Transverse colon (tissue), 3 donors: ENCODE measurements around the gene RBM19.

Experiments
- CTCF ChIP-seq, 5 experiments: fragments of 200-600 bp in 3 of 5; fragments of 450-650 bp in 2 of 5; sonication (generic) in 3 of 5; IDR thresholded peaks; 1 replicate in 2 of 5; 2 replicates in 3 of 5; pipeline ENCODE4 v1.5.1; 2016 to 2017; ENCODE audit warnings: antibody characterized with exemption in 5 of 5, inconsistent platforms in 3 of 5, mild to moderate bottlenecking in 2 of 5, moderate library complexity in 1 of 5
- EP300 ChIP-seq: sonication (generic); formaldehyde crosslinking; IDR thresholded peaks from one replicate; pipeline ENCODE4 v1.6.1; 2017; ENCODE audit warnings: antibody characterized with exemption, low read depth
- POLR2A ChIP-seq: fragments of 450-650 bp; IDR thresholded peaks from one replicate; pipeline ENCODE4 v1.6.1; 2016; ENCODE audit warnings: antibody characterized with exemption, mild to moderate bottlenecking, moderate library complexity

DNA sequence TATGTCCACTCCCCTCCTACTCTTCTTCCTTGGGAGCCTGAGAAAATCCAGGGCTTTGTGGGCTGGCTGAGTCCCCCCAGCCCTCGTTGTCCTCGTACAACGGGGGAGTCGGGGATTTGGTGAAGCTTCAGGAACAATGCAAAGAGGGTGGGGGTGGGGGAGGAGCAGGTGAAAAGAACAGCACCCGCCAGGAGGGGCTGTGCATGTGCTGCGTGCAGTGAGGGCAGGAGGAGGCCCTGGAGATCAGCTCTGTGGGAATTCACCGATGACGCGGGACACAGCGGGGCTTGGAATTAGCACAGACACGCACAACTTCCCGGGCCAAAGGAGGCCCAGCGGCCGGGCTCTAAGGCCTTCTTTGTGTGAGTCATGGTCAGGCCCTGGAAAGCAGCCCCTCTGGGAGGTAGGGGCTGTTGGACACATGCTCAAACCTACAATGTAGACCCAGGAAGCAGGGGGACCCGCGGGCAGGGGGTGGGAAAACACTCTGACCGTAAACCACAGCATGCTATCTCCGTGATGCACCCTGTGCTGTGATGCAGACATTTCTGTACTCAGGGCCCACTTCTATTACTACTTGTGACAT lies 32.8 kb downstream of the RBM19 start:
- no peak for TF ChIP-seq CTCF (IDR thresholded peaks at IDR 0.05)
- TF ChIP-seq POLR2A: no peak
- no peak for TF ChIP-seq EP300
